Activated B cell treated with CpG ODN at 0.5 μM for 24 hours (primary cell): ENCODE data around the gene RCAN2. TPM values are rescaled to one million over a fixed set of nuclear protein-coding genes. Genes with fewer than 3 reads are reported as not detected.

Source experiments
- ATAC-seq: fragments of 200-7000 bp; cut with Tn5 transposase; one replicate; pipeline ENCODE4 v1.10.0; 2021; ENCODE audit warnings: low read depth, mild to moderate bottlenecking, moderate library complexity
- CTCF ChIA-PET: fragments of 350-600 bp; sonication (Branson Sonifier 250); formaldehyde crosslinking; loops from one replicate; lab custom pipeline; 2021; ENCODE audit warnings: antibody characterized with exemption; lab: Charles Lee
- POLR2A ChIA-PET: fragments of 350-600 bp; sonication (Branson Sonifier 250); formaldehyde crosslinking; loops from one replicate; lab custom pipeline; 2021; ENCODE audit warnings: antibody characterized with exemption; lab: Charles Lee
- DNase-seq: peaks from one replicate; pipeline ENCODE4 v3.0.0; 2022
- H3K27ac Mint-ChIP-seq: one replicate; pipeline ENCODE4 v1.8.0; 2020; ENCODE audit warnings: mixed read lengths
- H3K27me3 Mint-ChIP-seq: one replicate; pipeline ENCODE4 v1.8.0; 2021; ENCODE audit warnings: mixed read lengths
- H3K36me3 Mint-ChIP-seq: one replicate; pipeline ENCODE4 v1.8.0; 2021; ENCODE audit warnings: low read depth, mixed read lengths
- H3K4me1 Mint-ChIP-seq: one replicate; pipeline ENCODE4 v1.8.0; 2021; ENCODE audit warnings: mixed read lengths
- H3K4me3 Mint-ChIP-seq: one replicate; pipeline ENCODE4 v1.8.0; 2020; ENCODE audit warnings: mild to moderate bottlenecking, mixed read lengths
- H3K9me3 Mint-ChIP-seq: one replicate; pipeline ENCODE4 v1.8.0; 2020; ENCODE audit warnings: mixed read lengths
- intact Hi-C: fragments of 100-400 bp; cut with micrococcal nuclease; formaldehyde crosslinking; loops from one replicate; pipeline ENCODE4 v1.15.1; 2024
- total RNA-seq: library from RNA; stranded (reverse); gene quantifications from 2 replicates; pipeline ENCODE4 v1.2.3, GENCODE V29; 2022
- TF ChIP-seq, protein P1 (sequence below): fragments of 200-600 bp; IDR thresholded peaks from one replicate; pipeline ENCODE4 v1.8.0; 2022; ENCODE audit warnings: antibody characterized with exemption, mild to moderate bottlenecking

The RCAN2 gene
- total RNA-seq, 1 donor from 2014 or later: not detected

DNA sequence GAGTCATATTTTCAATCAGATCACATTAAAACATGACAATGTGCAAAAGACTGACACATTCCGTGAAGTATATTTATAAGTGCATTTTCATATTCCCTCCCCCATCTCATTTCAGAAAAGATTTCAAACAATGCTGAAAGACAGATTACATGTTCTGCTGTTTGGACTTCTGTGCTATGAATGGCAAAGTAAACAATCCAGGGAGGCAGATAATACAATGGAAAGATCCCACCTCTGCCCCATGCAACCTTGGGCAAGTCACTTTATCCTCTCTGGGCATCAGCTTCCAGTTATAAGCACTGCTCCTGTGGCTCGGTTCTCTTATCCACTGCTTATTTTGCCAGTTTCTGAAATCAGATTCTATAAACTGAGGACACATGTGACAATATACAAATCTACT lies 110.2 kb downstream of the RCAN2 start:
- H3K4me1 Mint-ChIP-seq: peaks cover 61% of the 10 kb centered on the region
- intact Hi-C loops: no loop called here
- H3K27ac Mint-ChIP-seq: no peak overlapping the region
- no peak for ATAC-seq
- no peaks in the 10 kb centered on the region for H3K9me3 Mint-ChIP-seq
- ChIA-PET POLR2A (no interaction called here), CTCF (interaction anchor here (0.9 to 3.1 kb wide), 2 partner anchors 29 to 290 kb away, joined by 3 to 10 read pairs; no protein-coding TSS in a partner anchor)
- DNase-seq: no peak
- no peaks in the 10 kb centered on the region for H3K36me3 Mint-ChIP-seq
- TF ChIP-seq, protein P1, sequence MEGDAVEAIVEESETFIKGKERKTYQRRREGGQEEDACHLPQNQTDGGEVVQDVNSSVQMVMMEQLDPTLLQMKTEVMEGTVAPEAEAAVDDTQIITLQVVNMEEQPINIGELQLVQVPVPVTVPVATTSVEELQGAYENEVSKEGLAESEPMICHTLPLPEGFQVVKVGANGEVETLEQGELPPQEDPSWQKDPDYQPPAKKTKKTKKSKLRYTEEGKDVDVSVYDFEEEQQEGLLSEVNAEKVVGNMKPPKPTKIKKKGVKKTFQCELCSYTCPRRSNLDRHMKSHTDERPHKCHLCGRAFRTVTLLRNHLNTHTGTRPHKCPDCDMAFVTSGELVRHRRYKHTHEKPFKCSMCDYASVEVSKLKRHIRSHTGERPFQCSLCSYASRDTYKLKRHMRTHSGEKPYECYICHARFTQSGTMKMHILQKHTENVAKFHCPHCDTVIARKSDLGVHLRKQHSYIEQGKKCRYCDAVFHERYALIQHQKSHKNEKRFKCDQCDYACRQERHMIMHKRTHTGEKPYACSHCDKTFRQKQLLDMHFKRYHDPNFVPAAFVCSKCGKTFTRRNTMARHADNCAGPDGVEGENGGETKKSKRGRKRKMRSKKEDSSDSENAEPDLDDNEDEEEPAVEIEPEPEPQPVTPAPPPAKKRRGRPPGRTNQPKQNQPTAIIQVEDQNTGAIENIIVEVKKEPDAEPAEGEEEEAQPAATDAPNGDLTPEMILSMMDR: no peak
- peaks cover 13% of the 10 kb centered on the region for H3K27me3 Mint-ChIP-seq
- no peak overlapping the region for H3K4me3 Mint-ChIP-seq

DNA sequence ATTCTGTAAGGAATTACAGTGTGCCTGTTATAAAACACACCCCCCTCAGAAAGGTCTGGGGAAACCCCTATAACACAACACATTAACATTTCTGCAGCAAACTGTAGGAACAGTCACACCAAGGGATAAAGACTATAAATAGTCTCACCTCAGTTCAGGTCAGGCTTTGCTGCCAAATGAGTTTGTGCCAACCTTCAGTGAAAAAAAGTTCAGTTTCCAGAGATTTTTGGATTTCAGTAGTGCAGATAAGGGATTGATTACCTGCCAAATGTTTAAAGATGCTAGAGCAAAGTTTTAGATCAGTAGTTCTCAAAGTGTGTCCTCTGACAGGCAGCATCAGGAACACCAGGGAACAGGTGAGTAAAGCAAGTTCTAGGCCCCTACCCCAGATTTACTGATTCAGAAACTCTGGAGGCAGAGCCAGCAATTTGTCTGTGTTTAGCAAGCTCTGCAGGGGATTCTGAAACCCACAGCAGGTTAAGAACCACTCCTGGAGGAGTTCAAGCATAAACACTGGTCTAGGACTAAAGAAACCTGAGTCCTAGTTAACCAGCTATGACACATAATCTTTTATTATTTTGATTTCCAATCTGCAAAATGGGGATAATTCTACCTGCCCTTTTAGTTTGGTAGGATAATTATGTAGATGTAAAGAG lies 111.0 kb downstream of the RCAN2 start:
- Mint-ChIP-seq H3K27ac (no peak overlapping the region), H3K4me1 (peaks cover 64% of the 10 kb centered on the region), H3K4me3 (no peak overlapping the region), H3K9me3 (no peaks in the 10 kb centered on the region), H3K36me3 (no peaks in the 10 kb centered on the region), H3K27me3 (peaks cover 10% of the 10 kb centered on the region)
- DNase-seq: no peak
- no peak for ATAC-seq
- TF ChIP-seq, protein P1: no peak
- POLR2A ChIA-PET: no interaction called here
- CTCF ChIA-PET: interaction anchor here (3.1 kb wide), 1 partner anchor 290 kb away, joined by 10 read pairs; no protein-coding TSS in a partner anchor
- intact Hi-C loops: no loop called here

DNA sequence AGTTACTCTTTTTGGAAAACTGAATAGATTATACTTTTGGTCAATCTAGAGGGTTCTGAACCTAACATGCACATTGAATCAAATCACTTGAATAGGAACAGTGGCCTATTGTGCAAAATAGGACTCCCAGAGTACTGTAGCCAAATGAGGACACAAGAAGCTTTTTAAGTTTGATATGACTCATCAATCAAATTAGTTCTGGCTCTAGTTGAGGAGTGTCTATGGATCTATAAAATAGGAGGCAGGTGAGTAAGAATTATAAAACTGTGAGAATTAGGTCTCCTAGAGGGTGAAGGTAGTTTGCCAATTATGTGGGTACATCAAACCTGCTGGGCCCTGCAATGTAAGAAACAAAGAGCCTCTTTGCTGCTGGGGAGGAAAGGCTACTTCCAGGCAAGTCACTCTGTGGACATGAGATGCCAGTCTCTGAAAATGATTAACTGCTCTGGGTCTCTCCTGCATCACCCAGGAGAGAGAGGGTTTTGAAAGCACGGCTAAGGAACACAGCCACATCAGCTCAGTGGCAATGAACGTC lies 112.3 kb downstream of the RCAN2 start:
- intact Hi-C loops: loop anchor here (10.0 kb wide), 1 partner anchor 544 kb away; no protein-coding TSS in a partner anchor
- H3K9me3 Mint-ChIP-seq: no peaks in the 10 kb centered on the region
- no peak for DNase-seq
- no peak for ATAC-seq
- CTCF ChIA-PET: interaction anchor here (1.1 to 5.1 kb wide), 3 partner anchors 31 to 288 kb away, joined by 3 to 19 read pairs (median 10); no protein-coding TSS in a partner anchor
- TF ChIP-seq, protein P1: no peak
- H3K27me3 Mint-ChIP-seq: peaks cover 3% of the 10 kb centered on the region
- H3K36me3 Mint-ChIP-seq: no peaks in the 10 kb centered on the region
- no peak overlapping the region for H3K4me3 Mint-ChIP-seq
- no peak overlapping the region for H3K27ac Mint-ChIP-seq
- POLR2A ChIA-PET: no interaction called here
- peaks cover 60% of the 10 kb centered on the region for H3K4me1 Mint-ChIP-seq

DNA sequence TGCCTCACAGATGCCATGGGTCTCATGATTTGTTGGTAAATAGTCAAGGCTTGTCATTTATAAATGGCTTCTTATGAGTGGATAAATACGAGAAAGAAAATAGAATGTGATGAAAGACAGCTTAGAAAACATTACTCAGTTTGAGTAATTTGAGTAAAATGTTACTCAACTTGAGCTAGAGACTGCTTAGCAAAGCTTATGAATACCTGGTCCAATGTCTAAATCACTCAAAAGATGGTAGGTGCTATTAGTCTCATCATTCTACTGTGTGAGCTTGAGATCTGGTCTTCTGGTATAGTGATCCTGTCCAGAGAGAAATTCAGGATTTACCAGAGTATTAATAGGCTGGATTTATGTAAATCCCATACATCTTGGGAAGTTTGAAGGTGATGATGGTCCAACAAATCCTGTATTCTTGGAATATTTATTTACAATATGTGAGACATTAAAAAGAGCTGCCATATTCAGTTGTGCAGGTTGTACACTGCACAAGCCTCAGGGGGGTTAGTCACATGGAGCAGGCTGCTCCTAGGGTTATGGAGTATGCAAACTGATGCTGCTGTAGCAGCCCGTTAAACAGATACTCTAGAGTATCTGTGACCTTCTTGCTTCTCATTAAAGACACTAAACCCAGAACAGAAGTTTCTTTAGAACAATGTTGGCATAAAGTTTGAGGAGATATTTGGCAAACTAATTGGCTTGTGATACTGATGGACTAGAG lies 112.9 kb downstream of the RCAN2 start:
- H3K36me3 Mint-ChIP-seq: no peaks in the 10 kb centered on the region
- H3K9me3 Mint-ChIP-seq: no peaks in the 10 kb centered on the region
- peaks cover 62% of the 10 kb centered on the region for H3K4me1 Mint-ChIP-seq
- ChIA-PET POLR2A (no interaction called here), CTCF (interaction anchor here (1.1 to 5.1 kb wide), 3 partner anchors 32 to 288 kb away, joined by 3 to 19 read pairs (median 10); no protein-coding TSS in a partner anchor)
- ATAC-seq (no peak), DNase-seq (no peak)
- TF ChIP-seq, protein P1: no peak
- no peak overlapping the region for H3K4me3 Mint-ChIP-seq
- H3K27ac Mint-ChIP-seq: no peak overlapping the region
- intact Hi-C loops: loop anchor here (10.0 kb wide), 1 partner anchor 544 kb away; no protein-coding TSS in a partner anchor
- no peaks in the 10 kb centered on the region for H3K27me3 Mint-ChIP-seq
